Measurements from ENCODE around the gene OR2V2. TPM values are rescaled to one million over a fixed set of nuclear protein-coding genes. Genes with fewer than 3 reads are reported as not detected.

OR2V2 gene
- total and polyA plus RNA-seq, 2 donors (not counting 3 experiments of a cell fraction or from before 2014, with no cell fraction given) = not detected

GRCh38 chr5:181204113-181204825 is 56.9 kb downstream of the OR2V2 start:
- CTCF ChIA-PET = interaction anchor here (0.9 to 8.0 kb wide), 3 partner anchors 13 to 20 kb away, joined by 3 to 95 read pairs (median 13); no protein-coding TSS in a partner anchor
- no peaks in the 10 kb centered on the region for H4K20me1 ChIP-seq (replicated peaks; ENCODE audit: control insufficient read depth, extremely low read depth, insufficient read depth, low read length)
- intact Hi-C loops (cut with micrococcal nuclease) (loop anchor here (10.0 kb wide), 1 partner anchor 1649 kb away; the partner anchor contains the start of gene RUFY1), dilution Hi-C loops (cut with MboI; ENCODE audit: extremely low pct_ligation_motif_present, low sequenced_read_pairs) (no loop called here)
- POLR2A ChIA-PET = interaction anchor here (0.9 to 2.1 kb wide), 3 partner anchors 13 to 19 kb away, joined by 5 to 11 read pairs (median 6); partner anchors contain the start of gene TRIM41
- FAIRE-seq (peak; percentile 26), DNase-seq (ENCODE audit: low read depth, low spot score) (peak; percentile 60)
- H3K27ac ChIP-seq (ENCODE audit: insufficient read depth, low read depth, low read length) = no peak overlapping the region
- H3K9ac ChIP-seq (replicated peaks; ENCODE audit: extremely low read depth, insufficient read depth, low read length) = no peak overlapping the region
- BruUV-seq (replicated peaks) = no TSS peak
- TF ChIP-seq POLR2A (IDR thresholded peaks at IDR 0.05; ENCODE audit: low read depth, low read length) = no peak
- no peak for TF ChIP-seq GATA2 (IDR thresholded peaks at IDR 0.05; ENCODE audit: insufficient read depth, insufficient read length, low read depth, low read length)
- no peak for TF ChIP-seq CTCF (IDR thresholded peaks at IDR 0.05; ENCODE audit: extremely low read depth in 1 of 2, insufficient read depth in 1 of 2, low read depth in 1 of 2, low read length in 2 of 2)
- no peak for TF ChIP-seq MYC (IDR thresholded peaks at IDR 0.05; ENCODE audit: low read depth, low read length)
- H3K4me3 ChIP-seq (replicated peaks in 1 of 3; ENCODE audit: insufficient read depth in 1 of 3, low read depth in 1 of 3, low read length in 3 of 3) = peak overlapping the region; percentile 36 to 50 (median 46)
- H2AFZ ChIP-seq (ENCODE audit: low read depth, low read length) = peak overlapping the region; percentile 87
- no peaks in the 10 kb centered on the region for H3K9me3 ChIP-seq (replicated peaks; ENCODE audit: control insufficient read depth, insufficient read depth, low read length)
- no peaks in the 10 kb centered on the region for H3K9me1 ChIP-seq (replicated peaks; ENCODE audit: control insufficient read depth, extremely low read depth, insufficient read depth, low read length)
- peaks cover 12% of the 10 kb centered on the region for H3K4me1 ChIP-seq (ENCODE audit: control insufficient read depth, extremely low read depth, insufficient read depth, low read length)
- H3K79me2 ChIP-seq (ENCODE audit: control insufficient read depth, insufficient read depth, low read length) = no peaks in the 10 kb centered on the region
- H3K4me2 ChIP-seq (ENCODE audit: insufficient read depth, low read length) = peak overlapping the region; percentile 51
- H3K36me3 ChIP-seq (ENCODE audit: control insufficient read depth in 2 of 2, extremely low read depth in 1 of 2, insufficient read depth in 2 of 2, low read length in 2 of 2) = no peaks in the 10 kb centered on the region
- H3K27me3 ChIP-seq (ENCODE audit: control insufficient read depth in 2 of 2, insufficient read depth in 2 of 2, low read length in 2 of 2) = peaks cover 0 to 2% of the 10 kb centered on the region in 2 experiments

Measured in endothelial cell of umbilical vein (primary cell).